Lower lobe of right lung (tissue), 2 donors: ENCODE results near the gene TOR2A. TPM values are rescaled to one million over a fixed set of nuclear protein-coding genes. Genes with fewer than 3 reads are reported as not detected.

ENCODE experiments used
- ATAC-seq, 2 donors: fragments of 200-7000 bp; cut with Tn5 transposase; one replicate each; pipeline ENCODE4 v1.9.1; 2020 to 2022; ENCODE audit warnings: mild to moderate bottlenecking in 2 of 2, moderate library complexity in 2 of 2
- DNase-seq: peaks from one replicate; pipeline ENCODE4 v3.0.0-alpha.2; 2020
- H3K27ac ChIP-seq: fragments of 200-600 bp; one replicate; pipeline ENCODE4 v1.8.0; 2022
- H3K27me3 ChIP-seq: fragments of 200-600 bp; one replicate; pipeline ENCODE4 v1.8.0; 2022; ENCODE audit warnings: low read depth
- H3K36me3 ChIP-seq: fragments of 200-600 bp; one replicate; pipeline ENCODE4 v1.8.0; 2022; ENCODE audit warnings: mild to moderate bottlenecking
- H3K4me1 ChIP-seq: fragments of 200-600 bp; one replicate; pipeline ENCODE4 v1.8.0; 2022
- H3K4me3 ChIP-seq: fragments of 200-600 bp; one replicate; pipeline ENCODE4 v1.8.0; 2022; ENCODE audit warnings: mild to moderate bottlenecking
- H3K9me3 ChIP-seq: fragments of 200-600 bp; one replicate; pipeline ENCODE4 v1.8.0; 2022
- CTCF ChIP-seq: fragments of 200-600 bp; IDR thresholded peaks from one replicate; pipeline ENCODE4 v1.8.0; 2022; ENCODE audit warnings: antibody characterized with exemption, mild to moderate bottlenecking
- intact Hi-C: fragments of 100-400 bp; cut with DNase I; formaldehyde crosslinking; loops from one replicate; pipeline ENCODE4 v1.11.0; 2022
- total RNA-seq: library from RNA; stranded (reverse); fragmentation: NEBNext Ultra II Directional; extraction: Animal tissue kit (Norgen Biotek cat#: 25700); gene quantifications from one replicate; pipeline ENCODE4 v1.2.1, GENCODE V29; 2021
- donor health status: DM: no; HTN: yes; CAD: no; lungs with severe emphysema.

Gene TOR2A
- total RNA-seq, 1 donor from 2014 or later, result 16.5 TPM

DNA sequence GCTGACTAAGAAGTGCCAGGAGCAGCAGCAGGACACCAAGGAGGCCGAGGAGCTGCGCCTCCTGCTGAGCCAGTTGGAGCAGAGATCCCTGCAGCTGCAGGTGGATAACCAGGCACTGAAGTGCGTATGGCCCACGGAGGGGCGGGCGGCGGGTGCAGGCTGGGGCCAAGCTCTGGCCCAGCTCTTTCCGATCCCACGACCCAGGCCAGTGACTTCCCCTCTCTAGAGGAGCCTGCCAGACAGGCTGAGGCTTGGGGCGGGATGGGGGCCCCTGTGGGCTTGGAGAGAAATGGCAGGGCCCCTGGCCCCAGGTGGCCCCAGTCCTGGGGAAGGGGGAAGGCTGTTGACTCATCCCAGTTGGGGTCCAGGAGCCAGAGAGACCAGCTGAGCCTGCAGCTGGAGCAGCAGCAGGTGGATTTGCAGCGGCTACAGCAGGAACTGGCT lies 23.2 kb downstream of the TOR2A start:
- DNase-seq, result no peak
- no peaks in the 10 kb centered on the region for H3K9me3 ChIP-seq
- peaks cover 18% of the 10 kb centered on the region for H3K4me1 ChIP-seq
- peaks cover 7% of the 10 kb centered on the region for H3K36me3 ChIP-seq
- intact Hi-C loops, result no loop called here
- no peak overlapping the region for H3K27ac ChIP-seq
- H3K27me3 ChIP-seq, result no peaks in the 10 kb centered on the region
- no peak overlapping the region for H3K4me3 ChIP-seq
- no peak for ATAC-seq
- no peak for TF ChIP-seq CTCF

DNA sequence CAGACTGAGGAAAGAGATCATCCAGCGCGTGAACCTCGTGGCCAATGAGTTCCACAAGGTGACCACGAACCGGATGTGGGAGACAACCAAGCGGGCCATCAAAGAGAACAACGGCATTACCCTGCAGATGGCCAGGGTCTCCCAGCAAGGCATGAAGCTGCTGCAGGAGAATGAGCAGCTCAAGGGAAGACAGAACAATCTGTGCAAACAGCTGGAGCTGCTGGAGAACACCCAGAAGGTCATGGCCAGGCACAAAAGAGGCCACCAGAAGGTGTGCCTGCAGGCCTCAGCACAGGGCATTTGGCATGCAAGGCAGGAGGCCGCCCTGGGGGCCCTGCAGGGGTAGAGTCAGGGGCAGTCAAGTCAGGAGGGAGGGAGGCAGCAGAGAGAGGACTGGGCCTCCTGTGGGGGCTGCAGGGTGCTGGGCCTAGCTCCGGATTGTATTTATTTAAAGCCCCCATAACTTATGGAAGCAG lies 23.8 kb downstream of the TOR2A start:
- intact Hi-C loops, result no loop called here
- no peak for ATAC-seq
- Histone ChIP-seq H3K4me3 (no peak overlapping the region), H3K9me3 (no peaks in the 10 kb centered on the region), H3K27me3 (no peaks in the 10 kb centered on the region), H3K36me3 (peaks cover 7% of the 10 kb centered on the region), H3K27ac (no peak overlapping the region), H3K4me1 (peaks cover 17% of the 10 kb centered on the region)
- TF ChIP-seq CTCF, result no peak
- no peak for DNase-seq

DNA sequence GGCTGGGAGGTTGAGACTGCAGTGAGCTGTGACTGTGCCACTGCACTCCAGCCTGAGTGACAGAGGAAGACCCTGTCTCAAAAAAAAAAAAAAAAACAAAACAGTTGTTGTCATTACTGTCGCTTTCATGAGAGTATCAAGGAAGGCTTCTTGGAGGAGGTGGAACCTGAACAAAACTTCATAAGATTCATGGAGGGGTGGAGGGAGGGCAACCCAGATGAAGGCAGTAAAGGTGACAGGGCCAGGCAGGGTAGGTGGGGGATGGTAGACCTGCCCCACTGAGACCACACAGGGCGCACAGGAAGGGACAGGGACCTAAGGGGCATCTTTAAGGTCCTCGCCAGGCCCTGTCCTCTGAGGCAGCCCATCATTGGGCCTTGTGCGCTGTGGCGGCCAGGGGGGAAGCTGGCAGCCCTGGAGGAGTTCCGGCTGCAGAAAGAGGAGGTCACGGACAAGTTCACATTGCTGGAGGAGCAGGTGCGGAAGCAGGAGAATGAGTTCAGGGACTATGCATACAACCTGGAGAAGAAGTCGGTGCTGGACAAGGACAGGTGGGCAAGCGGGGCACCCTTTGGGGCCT lies 24.8 kb downstream of the TOR2A start:
- no peak overlapping the region for H3K27ac ChIP-seq
- H3K27me3 ChIP-seq, result no peaks in the 10 kb centered on the region
- intact Hi-C loops, result no loop called here
- no peaks in the 10 kb centered on the region for H3K9me3 ChIP-seq
- ATAC-seq, result no peak
- no peak for TF ChIP-seq CTCF
- H3K4me3 ChIP-seq, result no peak overlapping the region
- no peak for DNase-seq
- peaks cover 7% of the 10 kb centered on the region for H3K36me3 ChIP-seq
- peaks cover 12% of the 10 kb centered on the region for H3K4me1 ChIP-seq

DNA sequence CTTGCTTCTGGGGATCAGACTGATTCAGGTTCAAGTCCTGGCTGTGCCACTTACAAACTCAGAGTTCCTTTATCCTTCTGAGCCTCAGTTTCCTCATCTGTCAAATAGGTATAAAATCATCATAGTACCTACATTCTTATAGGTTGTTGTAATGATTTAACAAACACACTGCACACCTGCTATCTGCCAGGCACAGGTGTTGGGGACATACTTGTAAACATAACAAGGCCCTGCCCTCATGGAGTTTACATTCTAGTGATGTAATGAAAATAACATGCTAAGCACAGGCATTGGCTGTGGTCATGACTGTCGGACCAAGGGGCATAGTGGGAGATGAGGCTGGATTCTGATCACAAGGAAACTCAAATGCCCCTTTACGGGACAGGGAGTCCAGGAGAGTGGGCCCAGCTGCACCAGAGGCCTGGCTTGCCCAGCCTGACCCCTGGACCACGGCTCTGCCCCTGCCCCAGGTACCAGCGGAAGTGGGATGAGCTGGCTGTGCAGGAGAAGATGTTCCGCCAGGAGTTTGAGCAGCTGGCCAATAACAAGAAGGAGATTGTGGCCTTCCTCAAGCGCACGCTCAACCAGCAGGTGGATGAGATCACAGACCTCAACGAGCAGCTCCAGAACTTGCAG lies 26.0 kb downstream of the TOR2A start:
- no peak for ATAC-seq

DNA sequence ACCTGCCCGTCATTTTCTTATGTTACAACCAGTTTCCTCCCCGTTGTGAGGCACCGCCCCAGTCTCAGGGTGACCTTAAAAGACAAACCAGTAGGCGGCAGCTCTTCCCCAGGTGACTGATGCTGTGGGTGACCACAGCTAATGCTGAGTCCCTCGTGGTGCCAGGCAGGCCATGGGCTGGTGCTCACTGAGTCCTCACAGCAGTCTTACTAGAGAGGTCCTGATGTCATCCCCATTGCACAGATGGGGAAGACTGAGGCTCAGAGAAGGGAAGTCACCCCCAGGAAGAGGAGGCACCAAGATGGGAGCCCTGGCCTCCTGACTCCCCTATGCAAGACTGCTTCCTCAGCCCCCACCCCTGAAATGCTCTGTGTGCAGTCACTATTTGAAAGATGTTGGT lies 27.3 kb downstream of the TOR2A start:
- no peaks in the 10 kb centered on the region for H3K27me3 ChIP-seq
- TF ChIP-seq CTCF, result no peak
- H3K9me3 ChIP-seq, result no peaks in the 10 kb centered on the region
- DNase-seq (no peak), ATAC-seq (no peak)
- H3K36me3 ChIP-seq, result peaks cover 7% of the 10 kb centered on the region
- H3K4me3 ChIP-seq, result no peak overlapping the region
- intact Hi-C loops, result no loop called here
- no peaks in the 10 kb centered on the region for H3K4me1 ChIP-seq
- no peak overlapping the region for H3K27ac ChIP-seq

More for the DNA sequence above, 26.0 kb downstream of the TOR2A start:
- Histone ChIP-seq H3K9me3 (no peaks in the 10 kb centered on the region), H3K36me3 (peaks cover 7% of the 10 kb centered on the region), H3K27ac (no peak overlapping the region), H3K27me3 (no peaks in the 10 kb centered on the region), H3K4me3 (no peak overlapping the region), H3K4me1 (peaks cover 1% of the 10 kb centered on the region)
- intact Hi-C loops, result no loop called here
- TF ChIP-seq CTCF, result no peak
- no peak for DNase-seq
